Stimulated activated CD8-positive, alpha-beta memory T cell treated with anti-CD3 and anti-CD28 coated beads, Interleukin-12 subunit alpha, Interleukin-12 subunit beta, amount 100 ng/mL, for 1 hour (primary cell): ENCODE results near the gene KLF15.

ENCODE experiments used
- DNase-seq: peaks from one replicate; pipeline ENCODE4 v3.0.0-alpha.2; 2020; ENCODE audit warnings: low read depth

Gene KLF15

DNA sequence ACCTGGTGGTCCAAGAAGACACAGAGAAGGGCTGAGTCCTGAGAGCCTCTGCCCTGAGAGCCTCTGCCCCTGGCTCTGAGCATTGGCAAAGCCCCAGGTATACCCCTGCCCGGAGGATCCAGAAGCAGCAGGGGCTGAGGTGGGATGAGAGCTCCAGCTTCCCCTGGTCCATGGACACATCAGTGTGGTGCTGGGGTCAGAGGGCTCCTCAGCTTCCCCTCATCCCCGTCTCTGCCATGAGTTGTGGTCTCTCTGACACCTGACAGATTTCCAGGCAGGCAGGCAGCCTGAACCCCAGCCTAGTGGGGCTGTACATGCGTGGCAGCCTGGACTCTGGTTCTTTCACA, 3.5 kb upstream of the KLF15 start:
- DNase-seq = no peak

DNA sequence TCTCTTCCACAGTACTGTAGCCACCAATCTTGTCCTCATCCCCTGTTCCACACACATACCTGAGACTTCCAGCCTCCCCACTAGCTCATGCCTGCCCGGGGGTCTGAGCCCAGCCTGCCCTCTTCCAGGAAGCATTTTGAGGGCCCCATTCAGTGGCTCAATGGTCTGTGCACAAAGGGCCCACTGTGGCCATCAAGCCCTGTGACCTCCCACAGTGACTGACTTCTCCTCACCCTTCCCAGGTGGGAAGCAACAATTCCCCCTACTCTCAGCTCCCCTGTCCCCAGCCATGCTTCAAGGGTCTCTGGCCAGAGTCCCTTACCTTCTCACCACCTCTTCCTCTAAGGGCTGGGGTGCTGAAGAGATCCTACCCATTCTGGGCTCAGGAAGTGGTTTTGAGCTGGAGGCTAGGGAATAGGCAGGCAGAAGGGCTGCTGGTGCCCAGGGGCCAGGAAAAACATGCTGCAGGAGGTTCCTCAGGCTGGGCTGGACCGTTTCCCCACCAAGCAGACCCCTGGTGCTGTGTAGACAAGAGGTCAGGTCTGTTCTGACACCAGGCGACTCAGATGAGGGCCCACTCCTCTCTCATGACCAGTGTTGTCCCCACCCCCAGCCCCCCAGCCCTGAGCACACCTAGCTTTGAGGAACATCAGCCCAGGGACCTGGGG, 3.0 kb upstream of the KLF15 start:
- DNase-seq = no peak

DNA sequence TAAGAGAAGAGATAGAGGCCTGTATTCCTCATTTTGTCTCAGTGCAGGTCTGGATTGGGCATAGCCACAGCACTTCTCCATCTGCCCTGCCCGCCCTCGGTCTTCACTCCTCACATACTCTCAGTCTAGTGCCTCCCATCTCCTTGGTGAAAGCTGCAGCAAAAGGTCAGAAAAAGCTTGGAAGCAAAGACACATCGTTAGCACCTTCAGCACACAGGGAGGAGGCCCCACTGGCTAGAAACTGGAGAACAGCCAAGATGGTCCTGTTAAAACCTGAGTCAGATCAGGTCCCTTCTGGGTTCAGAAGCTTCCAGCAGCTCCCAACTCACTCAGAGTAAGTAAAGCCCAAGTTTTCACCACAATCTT, 1.6 kb upstream of the KLF15 start:
- DNase-seq = no peak

DNA sequence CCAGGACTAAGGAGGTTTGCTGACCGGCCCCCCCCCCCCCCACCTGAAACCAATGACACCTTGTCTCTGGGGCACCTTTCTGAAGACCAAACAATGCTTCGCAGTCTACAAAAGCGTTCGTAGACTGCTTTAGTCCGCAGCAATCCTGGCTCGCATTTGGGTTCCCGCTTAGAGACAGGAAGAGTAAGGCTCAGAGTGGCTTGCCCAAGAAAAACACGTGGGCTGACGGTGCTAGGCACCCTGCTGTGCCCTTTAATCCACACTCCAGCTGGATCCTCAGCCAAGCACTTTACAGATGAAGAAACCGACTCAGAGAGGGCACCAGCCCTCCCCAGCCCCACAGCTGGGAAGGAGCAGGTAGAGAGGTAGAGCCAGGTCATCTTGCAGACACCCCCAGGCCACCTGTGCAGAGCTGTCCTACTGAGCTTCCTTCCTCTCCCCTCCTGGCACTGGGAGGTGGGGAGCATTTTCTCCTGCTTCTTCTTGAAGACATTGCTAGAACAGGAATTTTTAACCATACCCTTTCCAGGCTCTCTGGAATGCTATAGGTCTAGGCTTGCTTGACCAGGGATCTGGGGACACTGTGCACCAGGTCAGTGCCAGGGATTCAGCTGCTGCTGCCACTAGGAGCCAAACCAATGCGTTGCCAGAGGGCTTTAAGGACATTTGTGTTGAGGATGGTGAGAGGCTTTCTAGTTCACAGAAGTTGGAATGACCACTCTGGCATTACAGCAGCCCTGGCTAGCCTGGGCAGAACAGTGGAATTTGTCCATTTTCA, 1.0 kb upstream of the KLF15 start:
- no peak for DNase-seq

DNA sequence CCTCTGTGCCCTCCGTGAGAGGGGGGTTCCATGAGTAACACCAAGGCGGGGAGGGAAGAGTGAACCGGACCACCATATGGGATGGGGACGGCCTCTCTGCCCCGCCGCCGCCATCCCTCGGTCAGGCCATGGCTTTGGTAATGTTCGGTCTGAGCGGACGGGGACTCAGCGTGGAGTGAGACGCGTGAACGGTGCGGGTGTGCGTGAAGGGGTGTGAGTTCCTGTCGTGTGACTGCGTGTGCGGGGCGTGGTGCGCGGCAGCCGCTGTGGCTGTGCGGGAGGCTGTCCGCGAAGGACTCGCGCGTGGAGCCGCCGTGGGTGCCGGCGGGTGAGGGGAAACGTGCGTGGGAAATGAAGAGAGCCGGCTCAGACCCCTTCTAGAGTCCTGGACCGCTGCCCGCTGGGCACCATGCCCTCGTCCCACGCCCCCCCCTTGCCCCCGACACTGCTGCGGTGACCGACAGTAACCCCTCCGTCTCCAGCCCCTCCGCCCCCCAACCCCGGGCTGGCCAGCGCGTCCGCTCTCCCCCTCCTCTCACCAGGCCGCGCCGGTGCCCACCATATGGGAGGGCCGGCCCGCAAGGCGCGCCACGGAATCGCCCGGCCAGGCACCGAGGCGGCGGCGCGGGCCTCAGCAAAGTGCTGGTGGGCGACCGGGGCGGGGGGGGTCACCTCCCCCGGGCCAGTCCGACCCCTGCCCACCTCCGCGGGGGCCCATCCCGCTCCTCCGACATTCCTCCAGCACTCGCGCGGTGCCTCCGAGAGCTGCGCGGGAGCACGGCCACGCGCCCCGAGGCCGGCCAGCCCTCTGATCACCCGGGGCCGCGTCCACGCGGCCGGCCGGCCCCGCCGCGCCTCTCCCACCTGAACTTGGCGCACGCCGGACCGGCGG, 589 bp downstream of the KLF15 start:
- no peak for DNase-seq

DNA sequence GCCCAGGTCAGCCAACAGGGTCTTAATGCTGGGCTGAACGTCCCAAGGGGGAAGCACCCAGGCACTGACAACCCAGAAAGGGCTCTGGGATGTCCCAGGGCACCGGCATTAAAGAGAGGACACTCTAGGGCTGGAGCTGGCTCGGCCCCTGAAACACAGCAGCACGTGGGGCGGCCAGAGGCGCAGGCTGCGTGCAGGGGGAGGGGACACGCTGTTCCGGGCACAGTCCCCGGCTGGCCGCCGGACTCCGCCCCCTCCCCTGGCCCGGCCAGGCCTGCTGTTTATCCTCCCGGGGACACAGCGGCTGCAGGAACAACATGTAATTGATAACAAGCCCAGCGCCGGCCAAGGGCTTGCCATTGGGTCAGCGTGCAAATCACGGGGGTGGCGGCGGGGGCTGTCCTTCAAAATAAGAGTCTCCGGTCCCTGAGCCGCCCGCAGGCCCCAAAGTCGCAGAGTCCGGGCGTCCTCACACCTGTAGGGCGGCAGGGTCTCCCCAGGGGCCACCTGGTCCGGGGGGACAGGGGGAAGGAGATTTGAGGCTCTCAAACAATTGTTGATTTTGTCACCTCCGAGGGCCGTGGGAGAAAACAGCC, 1.3 kb downstream of the KLF15 start:
- no peak for DNase-seq

DNA sequence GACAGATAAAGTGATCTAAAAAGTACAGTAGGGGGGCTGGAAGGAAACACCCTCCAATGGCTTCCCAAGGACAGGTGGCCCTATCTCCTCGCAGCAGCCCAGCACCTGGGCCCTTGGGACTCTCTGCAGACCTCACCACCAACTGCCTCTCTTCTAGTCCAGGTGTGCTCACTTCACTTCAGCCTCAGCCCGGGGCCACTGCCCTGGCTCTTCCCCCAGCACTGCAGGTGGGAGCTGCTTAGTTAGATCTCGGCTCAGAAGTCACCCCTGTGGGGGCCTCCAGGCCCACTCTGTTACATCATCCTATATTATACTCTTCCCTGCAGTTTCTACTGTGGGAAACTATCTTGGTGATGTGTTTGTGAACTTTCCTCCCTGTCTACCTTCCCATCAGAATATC, 2.0 kb downstream of the KLF15 start:
- DNase-seq = no peak

DNA sequence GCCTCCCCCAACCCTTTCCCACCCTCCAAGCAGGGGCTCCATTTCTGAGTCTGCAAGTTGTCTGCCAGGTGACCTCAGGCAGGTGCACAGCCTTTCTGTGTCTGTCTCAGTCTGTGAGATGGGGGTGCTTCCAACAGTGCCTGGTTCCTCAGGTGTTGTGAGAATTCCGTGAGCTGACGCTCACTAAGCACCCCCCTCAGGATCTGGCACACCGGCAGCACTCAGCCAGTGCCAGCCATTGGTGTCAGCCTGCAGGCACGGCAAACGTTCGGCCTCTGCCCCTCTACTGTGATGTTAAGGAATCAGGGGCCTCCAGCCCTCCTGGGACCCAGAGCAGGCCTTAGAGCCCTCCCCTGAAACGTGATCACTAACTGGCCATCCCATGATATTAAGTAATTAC, 2.4 kb downstream of the KLF15 start:
- DNase-seq = no peak

DNA sequence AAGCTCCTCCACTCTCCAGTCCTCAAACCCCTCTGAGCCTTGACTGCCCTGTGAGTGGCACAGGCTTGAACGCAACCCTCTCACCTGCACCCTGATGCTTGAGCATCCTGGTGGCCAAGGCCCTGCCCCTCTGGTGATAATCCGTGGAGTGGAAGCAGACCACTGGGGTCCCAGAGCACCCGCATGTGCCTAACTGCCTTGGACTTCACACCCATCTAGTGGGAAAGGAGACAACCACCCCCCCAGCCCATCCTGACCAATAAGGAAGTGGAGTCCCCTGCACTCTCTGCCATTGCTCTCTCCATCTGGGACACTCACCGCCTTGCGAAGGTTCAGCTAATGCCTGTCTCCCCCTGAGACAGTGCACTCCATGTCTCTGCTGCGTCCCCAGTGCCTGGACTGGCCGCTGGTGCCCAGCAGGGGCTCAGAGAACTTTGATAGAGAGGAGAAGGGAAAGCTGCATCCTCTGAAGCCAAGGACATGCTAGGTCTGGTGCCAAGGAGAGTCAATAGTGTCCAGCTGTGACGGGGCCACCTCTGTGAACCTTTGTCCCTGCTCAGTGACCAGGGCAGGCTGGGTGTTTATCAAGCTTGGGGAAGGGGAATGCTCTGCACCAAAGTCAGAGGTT, 3.4 kb downstream of the KLF15 start:
- DNase-seq = no peak

DNA sequence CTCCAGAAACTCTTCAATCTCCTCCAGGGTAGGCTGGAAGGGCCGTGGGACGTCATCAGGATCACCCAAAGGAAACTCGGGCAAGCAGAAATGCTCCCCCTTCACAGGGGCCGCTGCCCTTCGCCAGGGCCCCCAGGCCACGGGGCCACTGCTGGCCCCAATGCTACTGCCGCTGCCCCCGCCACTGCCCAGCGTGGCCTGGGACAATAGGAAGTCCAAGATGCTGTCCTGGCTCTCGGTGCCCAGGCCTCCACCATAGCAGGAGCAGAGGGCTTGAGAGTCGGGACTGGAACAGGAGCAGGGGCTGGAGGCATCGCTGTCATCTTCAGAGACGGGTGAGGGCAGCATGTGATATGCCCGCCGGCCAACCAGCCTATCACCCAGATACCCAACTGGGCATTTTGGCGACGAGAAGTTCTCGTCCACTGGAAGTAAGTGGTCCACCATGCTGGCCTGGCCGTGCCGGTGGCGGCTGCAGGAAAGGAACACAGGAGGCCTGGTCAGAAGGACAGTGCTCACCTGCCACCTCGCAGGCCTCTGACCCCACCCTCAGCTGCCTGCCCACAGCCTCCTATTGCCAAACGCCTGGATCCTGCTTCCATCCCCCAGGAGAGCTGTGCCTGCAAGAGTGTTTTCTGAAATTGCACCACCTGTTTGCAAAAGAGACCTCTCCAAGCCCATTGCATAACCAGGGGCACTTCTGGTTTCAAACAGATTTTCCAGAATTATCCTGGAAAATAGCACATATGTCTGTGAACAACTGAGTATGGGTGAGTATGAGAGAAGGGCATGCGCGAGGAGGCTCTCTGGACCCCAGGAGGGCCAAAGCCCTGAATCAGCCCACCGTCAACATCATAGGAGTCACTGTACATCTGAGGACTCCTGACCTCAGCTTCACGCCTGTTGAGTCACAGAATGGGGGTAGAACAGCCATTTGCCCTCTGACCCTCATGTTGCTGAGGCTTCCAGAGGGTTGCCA, 4.4 kb downstream of the KLF15 start:
- no peak for DNase-seq

DNA sequence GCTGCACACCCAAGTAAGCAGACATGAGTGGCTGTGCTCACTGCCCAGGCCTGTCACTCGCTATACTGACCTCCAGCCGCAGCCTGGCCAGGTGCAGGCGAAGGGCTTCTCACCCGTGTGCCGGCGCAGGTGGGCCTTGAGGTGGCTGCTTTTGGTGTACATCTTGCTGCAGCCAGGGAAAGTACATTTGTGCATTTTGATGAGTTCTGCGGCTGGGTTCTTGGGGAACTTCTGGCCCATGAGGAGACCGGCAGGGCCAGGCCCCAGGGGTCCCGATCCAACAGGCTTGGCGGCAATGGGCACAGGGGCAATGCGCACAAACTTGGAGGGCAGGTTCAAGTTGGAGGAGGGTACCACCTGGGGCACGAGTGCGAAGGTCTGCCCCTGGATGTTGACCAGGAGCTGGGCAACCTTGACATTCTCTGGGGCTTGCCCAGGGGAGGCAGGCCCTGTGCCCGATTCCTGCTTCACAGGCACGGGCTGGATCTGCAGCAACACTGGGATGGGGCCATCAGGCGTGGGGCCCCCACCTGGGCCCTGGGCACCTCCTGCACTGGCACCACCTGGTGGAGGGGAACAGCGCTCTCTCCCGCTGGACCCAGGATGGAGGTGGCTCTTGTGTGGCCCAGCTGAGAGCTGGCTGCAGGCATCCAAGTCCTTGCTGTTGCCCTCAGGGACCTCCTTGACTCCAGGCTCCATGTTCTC, 5.3 kb downstream of the KLF15 start:
- DNase-seq = no peak

DNA sequence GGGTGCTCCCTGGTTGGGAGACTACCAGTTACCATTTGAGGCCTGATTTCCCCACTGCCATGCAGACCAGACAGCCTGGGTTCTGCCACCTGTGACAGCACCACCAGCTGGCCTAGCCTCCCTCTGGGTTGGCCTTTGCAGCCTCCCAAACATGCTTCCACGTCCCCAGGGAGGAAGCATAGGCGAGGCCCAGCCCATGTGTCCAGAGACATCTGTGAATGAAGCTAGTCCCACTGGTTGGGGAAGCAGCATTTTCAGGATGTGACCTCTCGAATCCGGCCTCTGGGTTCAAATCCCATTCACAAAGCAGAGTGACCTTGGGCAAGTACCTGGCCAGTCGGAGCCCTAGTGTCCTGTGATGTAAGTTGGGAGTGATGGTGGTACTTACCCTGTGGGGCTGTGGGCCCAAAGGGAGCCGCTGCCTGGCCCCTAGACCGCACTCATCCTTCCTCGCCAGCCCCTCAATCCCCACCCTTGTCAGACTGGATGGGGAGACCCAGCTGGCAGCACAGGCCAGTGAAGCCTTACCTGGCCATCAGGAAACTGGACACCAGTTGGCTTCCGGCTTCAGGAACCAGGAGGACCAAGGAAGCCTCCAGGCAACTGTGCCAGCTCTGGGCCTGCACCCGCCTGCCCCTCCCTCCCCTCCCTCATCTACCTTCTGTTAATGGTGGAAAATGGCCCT, 6.0 kb downstream of the KLF15 start:
- DNase-seq = no peak

DNA sequence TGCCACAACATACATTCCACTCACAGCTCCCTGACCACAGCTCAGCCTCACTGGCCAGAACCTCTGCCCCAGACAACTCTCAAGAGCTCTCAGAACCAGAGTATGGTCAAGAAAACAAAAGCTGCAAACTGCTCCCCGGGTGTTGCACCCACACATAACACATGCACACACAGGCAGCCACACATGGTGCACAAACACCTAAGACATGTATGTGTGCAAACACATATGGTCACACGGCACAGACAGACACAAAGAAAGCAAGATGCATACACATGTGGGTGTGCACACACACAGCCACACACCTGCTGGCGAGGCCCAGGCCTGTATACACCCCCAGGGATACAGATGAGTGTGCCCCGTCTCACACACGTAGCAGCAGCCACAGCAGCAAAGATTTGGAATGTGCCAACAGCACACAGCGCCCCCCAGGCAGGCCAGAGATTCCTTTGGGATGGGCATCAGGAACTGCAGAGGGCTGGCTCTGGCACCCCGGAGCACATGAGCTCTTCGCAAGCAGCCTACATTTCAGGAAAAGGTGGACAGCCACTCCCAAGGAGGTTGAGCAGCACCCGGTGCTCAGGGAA, 6.6 kb downstream of the KLF15 start:
- no peak for DNase-seq

DNA sequence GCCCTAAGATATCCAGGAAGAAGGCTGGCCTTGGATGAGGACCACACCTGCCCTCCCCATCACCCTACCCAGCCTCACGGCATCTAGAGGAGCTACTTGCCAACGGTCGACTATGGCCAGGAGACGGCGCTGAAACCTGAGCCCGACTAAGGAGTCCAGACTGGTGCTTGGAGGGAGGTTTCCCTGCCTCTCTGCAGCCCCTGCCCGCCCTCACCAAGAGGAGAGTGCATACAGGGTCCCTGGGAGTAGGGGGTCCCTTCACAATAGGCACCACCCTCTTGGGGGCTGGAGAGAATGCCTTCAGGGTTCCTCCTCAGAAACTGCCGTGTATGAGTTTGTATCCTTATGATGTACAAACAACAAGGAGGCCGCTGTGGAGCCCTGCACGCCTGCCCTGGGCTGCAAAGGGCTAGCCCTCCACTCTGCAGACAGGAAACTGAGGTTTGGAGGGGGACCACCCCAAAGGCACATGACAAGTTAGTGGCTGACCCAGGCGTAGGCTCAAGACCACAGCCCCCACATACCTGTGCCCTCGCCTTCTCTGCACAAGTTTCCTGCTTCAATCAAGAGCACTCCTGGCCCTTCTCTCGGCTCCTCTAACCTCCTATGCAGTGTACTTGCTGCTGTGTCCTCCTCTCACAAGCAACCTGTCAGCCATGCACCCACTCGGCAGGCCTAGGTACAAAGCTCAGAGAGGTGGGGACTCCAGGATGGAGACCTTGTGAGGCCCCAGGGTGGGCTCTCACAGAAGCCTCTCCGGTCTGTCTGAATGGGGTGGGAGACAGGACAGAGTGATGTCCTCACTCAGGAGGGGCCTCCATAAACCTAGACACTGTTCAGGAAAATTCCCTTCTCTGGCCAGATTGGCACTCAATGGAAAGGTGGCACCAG, 7.4 kb downstream of the KLF15 start:
- no peak for DNase-seq

DNA sequence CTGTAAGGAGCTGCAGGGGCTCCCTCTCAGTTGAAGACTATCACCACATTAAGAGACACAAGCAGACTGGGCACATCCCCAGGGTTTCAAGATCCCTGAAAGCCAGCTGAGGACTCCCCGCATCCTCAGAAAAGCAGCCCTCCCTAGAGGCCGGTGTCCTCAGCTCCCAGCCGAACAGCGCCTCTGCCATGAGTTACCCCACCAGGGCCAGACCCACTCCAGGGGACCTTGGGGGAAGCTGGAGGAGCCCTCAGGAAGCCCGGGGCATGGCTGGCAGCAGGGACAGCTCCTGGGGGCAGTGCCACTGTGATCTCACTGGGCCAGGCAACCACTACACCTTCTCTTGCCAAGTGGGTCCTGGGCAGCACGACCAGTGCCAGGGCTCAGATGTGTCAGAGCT, 8.1 kb downstream of the KLF15 start:
- DNase-seq = no peak

DNA sequence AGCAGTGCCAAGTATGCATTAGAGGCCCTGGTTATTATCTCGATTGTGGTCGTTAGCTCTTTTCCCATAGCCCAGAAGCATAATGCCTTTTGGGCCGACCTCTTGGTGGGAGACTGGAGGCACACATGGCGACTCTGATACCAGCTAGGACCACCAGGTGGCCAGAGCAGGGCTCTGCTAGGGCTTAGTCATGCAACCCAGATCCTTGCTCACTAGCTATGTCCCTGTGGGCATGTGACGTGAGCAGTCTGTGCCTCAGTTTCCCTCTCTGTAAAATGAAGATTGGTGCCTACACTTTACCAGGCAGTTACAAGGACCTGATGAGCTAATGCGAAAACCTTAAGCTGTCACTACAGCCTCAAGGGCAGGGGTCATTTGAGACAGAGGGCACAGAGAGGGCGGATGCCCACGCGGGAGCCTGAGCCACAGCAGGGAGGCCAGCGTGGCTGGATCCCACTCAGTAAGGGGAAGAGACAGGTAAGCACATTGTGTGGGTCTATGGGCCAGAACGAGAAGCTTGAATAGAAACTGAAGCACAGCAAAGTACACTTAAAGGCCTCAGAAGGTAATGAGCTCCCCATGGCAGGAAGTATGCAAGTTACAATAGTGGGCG, 8.8 kb downstream of the KLF15 start:
- DNase-seq = no peak

DNA sequence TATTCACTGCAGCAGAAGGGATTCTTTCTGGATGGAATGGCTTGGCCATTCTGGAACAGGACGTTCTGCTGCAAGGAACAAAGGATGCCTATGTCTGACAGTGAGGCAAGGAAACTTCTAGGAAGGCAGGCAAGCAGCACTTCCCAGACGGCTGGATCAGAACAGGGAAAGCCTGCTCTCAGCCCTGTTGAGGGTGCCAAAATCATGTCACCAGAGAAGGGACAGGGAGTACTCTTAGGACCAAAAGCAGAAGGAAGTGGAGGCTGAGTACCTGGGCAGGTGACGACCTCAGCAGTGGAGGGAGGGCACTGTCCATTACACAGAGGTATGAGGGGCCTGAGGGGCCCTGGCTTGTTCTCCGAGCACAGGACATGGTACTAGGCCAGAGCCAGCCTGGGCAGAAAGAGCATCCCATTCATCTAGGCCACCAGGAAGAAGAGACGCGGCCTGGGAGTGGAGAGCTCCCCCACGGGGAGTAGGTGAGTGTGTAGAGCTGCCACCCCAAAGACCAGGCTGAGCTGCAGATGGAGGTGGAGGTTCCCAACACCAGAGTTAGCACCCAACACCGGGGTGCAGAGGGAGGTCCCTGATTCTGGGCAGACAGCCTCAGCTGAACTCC, 9.6 kb downstream of the KLF15 start:
- DNase-seq = no peak
